Hepatocyte (in vitro differentiated cells): ENCODE measurements around the gene DCTN2. TPM values are rescaled to one million over a fixed set of nuclear protein-coding genes. Genes with fewer than 3 reads are reported as not detected.

Experiments
- DNase-seq: peaks from one replicate; pipeline ENCODE4 v3.0.0-alpha.2; 2016; ENCODE audit warnings: low spot score
- H2AFZ ChIP-seq: fragments of 200-600 bp; sonication (generic); 2 replicates; pipeline ENCODE4 v1.6.0; 2016; ENCODE audit warnings: antibody characterized with exemption, mild to moderate bottlenecking
- H3K27ac ChIP-seq: fragments of 200-600 bp; sonication (generic); 2 replicates; pipeline ENCODE4 v1.5.1; 2016; ENCODE audit warnings: mild to moderate bottlenecking
- H3K27me3 ChIP-seq: fragments of 200-600 bp; sonication (generic); 2 replicates; pipeline ENCODE4 v1.6.1; 2016
- H3K36me3 ChIP-seq: fragments of 200-600 bp; sonication (generic); replicated peaks from 2 replicates; pipeline ENCODE4 v1.5.1; 2016; ENCODE audit warnings: low read depth; ENCODE audit not compliant: insufficient read depth
- H3K4me1 ChIP-seq: fragments of 200-600 bp; sonication (generic); 2 replicates; pipeline ENCODE4 v1.5.1; 2016; ENCODE audit warnings: mild to moderate bottlenecking, moderate library complexity; ENCODE audit not compliant: insufficient read depth
- H3K4me2 ChIP-seq: fragments of 200-600 bp; sonication (generic); 2 replicates; pipeline ENCODE4 v1.6.0; 2016
- H3K4me3 ChIP-seq: fragments of 200-600 bp; sonication (generic); 2 replicates; pipeline ENCODE4 v1.5.1; 2016; ENCODE audit warnings: mild to moderate bottlenecking
- H3K79me2 ChIP-seq: fragments of 200-600 bp; sonication (generic); 2 replicates; pipeline ENCODE4 v1.6.0; 2017; ENCODE audit warnings: mild to moderate bottlenecking
- H3K9me2 ChIP-seq: fragments of 200-600 bp; sonication (generic); replicated peaks from 2 replicates; pipeline ENCODE4 v1.6.0; 2017; ENCODE audit warnings: mild to moderate bottlenecking; ENCODE audit not compliant: insufficient read depth
- H3K9me3 ChIP-seq: fragments of 200-600 bp; sonication (generic); 2 replicates; pipeline ENCODE4 v1.5.1; 2016; ENCODE audit warnings: low read depth, mild to moderate bottlenecking
- H4K20me1 ChIP-seq: fragments of 200-600 bp; sonication (generic); 2 replicates; pipeline ENCODE4 v1.6.0; 2016; ENCODE audit warnings: mild to moderate bottlenecking; ENCODE audit not compliant: insufficient read depth, poor library complexity, severe bottlenecking
- CTCF ChIP-seq: fragments of 200-600 bp; sonication (generic); IDR thresholded peaks from 2 replicates; pipeline ENCODE4 v1.5.1; 2016; ENCODE audit warnings: antibody characterized with exemption, mild to moderate bottlenecking; ENCODE audit not compliant: poor library complexity
- EZH2 ChIP-seq: fragments of 200-600 bp; sonication (generic); IDR thresholded peaks from 2 replicates; pipeline ENCODE4 v1.6.1; 2016; ENCODE audit warnings: antibody characterized with exemption, mild to moderate bottlenecking, borderline replicate concordance
- EZH2phosphoT487 ChIP-seq: fragments of 200-600 bp; sonication (generic); IDR thresholded peaks from one replicate; pipeline ENCODE4 v1.6.1; 2018; ENCODE audit warnings: antibody characterized with exemption, mild to moderate bottlenecking, low read depth, moderate library complexity; ENCODE audit not compliant: unreplicated experiment, severe bottlenecking
- WGBS: methylation state at CpG from one replicate; pipeline ENCODE4 v1.1.6; 2016; ENCODE audit warnings: low lambda C conversion rate; ENCODE audit errors: missing lambda C conversion rate; 5-methylcytosine and 5-hydroxymethylcytosine counted together
- polyA plus RNA-seq: library from polyadenylated mRNA; unstranded; fragments of >200 nt; fragmentation: Nextera tagmentation; extraction: Ambion mirVana; gene quantifications from 2 replicates; pipeline ENCODE4 v1.2.1, GENCODE V29; 2016
- total RNA-seq: library from RNA; depleted of rRNA; stranded (reverse); fragments of >200 nt; gene quantifications from 2 replicates; pipeline ENCODE4 v1.2.3, GENCODE V29; 2014

Gene DCTN2
- total and polyA plus RNA-seq, 2 experiments from 2014 or later: 110 to 124 TPM

GRCh38 chr12:57541717-57542116 lies 5.3 kb downstream of the DCTN2 start:
- H3K9me2 ChIP-seq: no peaks in the 10 kb centered on the region
- peaks cover 8% of the 10 kb centered on the region for H3K4me1 ChIP-seq
- H3K27ac ChIP-seq: no peak overlapping the region
- no peak overlapping the region for H2AFZ ChIP-seq
- H3K4me2 ChIP-seq: no peak overlapping the region
- H3K4me3 ChIP-seq: no peak overlapping the region
- H4K20me1 ChIP-seq: peaks cover 11% of the 10 kb centered on the region
- DNase-seq: no peak
- WGBS: 82% methylated on average over 2 of the region's 2 CpGs
- H3K9me3 ChIP-seq: no peaks in the 10 kb centered on the region
- no peaks in the 10 kb centered on the region for H3K27me3 ChIP-seq
- peaks cover 38% of the 10 kb centered on the region for H3K79me2 ChIP-seq
- TF ChIP-seq EZH2: no peak
- TF ChIP-seq EZH2phosphoT487: no peak
- TF ChIP-seq CTCF: no peak
- no peaks in the 10 kb centered on the region for H3K36me3 ChIP-seq

GRCh38 chr12:57541001-57541400 lies 6.0 kb downstream of the DCTN2 start:
- DNase-seq: no peak
- no peak overlapping the region for H3K27ac ChIP-seq
- H3K79me2 ChIP-seq: peaks cover 31% of the 10 kb centered on the region
- H4K20me1 ChIP-seq: peaks cover 11% of the 10 kb centered on the region
- no peaks in the 10 kb centered on the region for H3K27me3 ChIP-seq
- H3K36me3 ChIP-seq: no peaks in the 10 kb centered on the region
- H3K9me3 ChIP-seq: no peaks in the 10 kb centered on the region
- no peak overlapping the region for H2AFZ ChIP-seq
- no peak overlapping the region for H3K4me3 ChIP-seq
- H3K4me2 ChIP-seq: no peak overlapping the region
- H3K4me1 ChIP-seq: peaks cover 7% of the 10 kb centered on the region
- TF ChIP-seq EZH2phosphoT487: no peak
- TF ChIP-seq EZH2: no peak
- TF ChIP-seq CTCF: no peak
- no peaks in the 10 kb centered on the region for H3K9me2 ChIP-seq
- 76% methylated on average over 2 of the region's 2 CpGs for WGBS

GRCh38 chr12:57539134-57539768 lies 7.7 kb downstream of the DCTN2 start:
- Histone ChIP-seq H3K79me2 (peaks cover 14% of the 10 kb centered on the region), H4K20me1 (peaks cover 11% of the 10 kb centered on the region), H3K27me3 (no peaks in the 10 kb centered on the region), H3K9me2 (no peaks in the 10 kb centered on the region), H3K4me3 (no peak overlapping the region), H3K4me1 (no peaks in the 10 kb centered on the region), H3K4me2 (no peak overlapping the region), H3K36me3 (no peaks in the 10 kb centered on the region), H3K9me3 (no peaks in the 10 kb centered on the region), H2AFZ (no peak overlapping the region), H3K27ac (no peak overlapping the region)
- DNase-seq: no peak
- TF ChIP-seq EZH2phosphoT487: no peak
- TF ChIP-seq CTCF: no peak
- TF ChIP-seq EZH2: no peak
- 94% methylated on average over 5 of the region's 5 CpGs for WGBS

GRCh38 chr12:57536597-57536942 lies 10.4 kb downstream of the DCTN2 start:
- no peak overlapping the region for H3K4me3 ChIP-seq
- H3K79me2 ChIP-seq: peaks cover 6% of the 10 kb centered on the region
- no peaks in the 10 kb centered on the region for H3K27me3 ChIP-seq
- DNase-seq: no peak
- no peaks in the 10 kb centered on the region for H3K36me3 ChIP-seq
- H3K4me1 ChIP-seq: no peaks in the 10 kb centered on the region
- no peaks in the 10 kb centered on the region for H3K9me2 ChIP-seq
- TF ChIP-seq CTCF: no peak
- no peak for TF ChIP-seq EZH2phosphoT487
- TF ChIP-seq EZH2: no peak
- no peak overlapping the region for H3K27ac ChIP-seq
- peaks cover 3% of the 10 kb centered on the region for H4K20me1 ChIP-seq
- H2AFZ ChIP-seq: no peak overlapping the region
- no peaks in the 10 kb centered on the region for H3K9me3 ChIP-seq
- H3K4me2 ChIP-seq: no peak overlapping the region
- 96% methylated on average over 1 of the region's 1 CpG for WGBS
